Amniotic stem cell (primary cell): Measurements from ENCODE around the gene SLC23A2.
"Not testable (repeated sequence)": the region's sequence is repeated elsewhere in the genome, so short reads cannot be mapped to it uniquely, and the experiment has no call there.

Experiments used
- DNase-seq: peaks from one replicate; lab custom pipeline; 2025; lab: John Stamatoyannopoulos, UW

The SLC23A2 gene

DNA sequence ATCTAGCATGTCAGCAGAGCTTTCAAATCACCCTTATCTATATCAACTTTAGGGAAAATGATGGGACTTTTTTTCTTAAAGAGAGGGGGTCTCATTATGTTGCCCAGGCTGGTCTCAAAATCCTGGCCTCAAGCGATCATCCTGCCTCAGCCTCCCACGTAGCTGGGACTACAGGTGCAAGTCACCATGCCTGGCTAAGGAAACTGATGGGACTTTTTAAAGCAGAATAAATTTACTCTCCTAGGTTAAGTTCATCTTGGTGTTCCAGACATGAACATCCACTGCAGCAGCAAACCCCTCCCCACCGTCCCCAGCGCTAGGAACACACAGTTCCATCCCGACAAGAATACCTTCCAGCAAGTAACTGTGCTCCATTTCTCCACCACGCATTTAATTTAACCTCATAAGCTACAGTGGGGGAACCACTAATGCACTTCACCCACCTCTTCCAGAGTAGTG is 64.9 kb downstream of the SLC23A2 start:
- DNase-seq = no peak

- no peak for DNase-seq
These were observed 69.2 kb downstream of the SLC23A2 start for GRCh38 chr20:4932061-4932460.

DNA sequence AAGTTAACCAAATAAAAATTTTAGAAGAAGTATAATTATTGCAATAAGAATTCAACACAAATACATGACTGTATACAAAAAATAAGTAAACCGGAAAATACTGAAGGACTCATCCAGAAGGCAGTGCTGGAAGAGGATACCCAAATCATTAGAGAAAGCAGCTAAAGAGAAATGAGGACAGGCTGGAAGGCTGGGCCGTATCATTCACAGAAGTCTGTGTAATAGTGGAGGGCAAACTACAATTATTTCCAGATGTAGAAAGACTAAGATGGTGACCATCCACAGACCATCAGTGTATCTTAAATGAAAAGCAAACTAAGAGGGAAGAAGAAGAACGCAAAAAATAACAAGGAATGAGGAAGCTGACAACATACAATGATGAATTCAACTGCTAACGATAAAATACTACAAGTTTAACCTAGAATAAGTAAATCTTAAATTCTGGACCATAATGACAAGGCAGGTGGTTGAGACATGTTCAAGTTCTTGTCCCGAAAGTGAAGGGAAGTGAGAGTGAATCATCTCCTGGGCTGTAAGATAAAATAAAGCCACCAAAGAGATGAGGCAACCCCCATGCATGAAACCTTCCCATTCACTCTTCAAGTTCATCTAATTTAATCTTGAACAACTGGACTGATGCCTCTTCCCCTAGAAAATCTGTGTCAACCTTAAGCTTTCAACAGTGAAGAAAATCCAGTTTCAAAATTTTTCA is 71.5 kb downstream of the SLC23A2 start:
- no peak for DNase-seq

GRCh38 chr20:4926531-4927156 is 74.7 kb downstream of the SLC23A2 start:
- no peak for DNase-seq

GRCh38 chr20:4925842-4926530 is 75.3 kb downstream of the SLC23A2 start:
- DNase-seq = no peak

GRCh38 chr20:4924446-4924845 is 76.9 kb downstream of the SLC23A2 start:
- no peak for DNase-seq

DNA sequence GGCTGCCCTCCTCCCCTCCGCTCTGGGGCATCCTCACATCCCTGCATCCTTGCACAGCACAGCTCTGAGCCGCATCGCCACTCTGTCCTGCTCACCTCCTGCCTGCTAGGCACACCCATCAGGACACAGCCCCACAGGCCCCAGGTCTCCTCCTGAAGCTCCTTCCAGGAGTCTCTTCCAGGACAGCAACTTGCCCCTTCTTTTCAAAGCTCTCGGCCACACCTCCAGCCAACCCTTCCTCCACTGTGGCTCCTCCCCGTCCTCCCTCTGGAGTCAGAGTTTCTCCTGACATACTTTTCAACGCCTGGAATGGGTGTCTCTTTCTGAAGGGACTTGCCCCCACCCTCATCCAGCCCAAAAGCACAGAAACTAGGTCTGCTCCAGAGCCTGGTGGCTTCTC is 77.3 kb downstream of the SLC23A2 start:
- DNase-seq = no peak

DNA sequence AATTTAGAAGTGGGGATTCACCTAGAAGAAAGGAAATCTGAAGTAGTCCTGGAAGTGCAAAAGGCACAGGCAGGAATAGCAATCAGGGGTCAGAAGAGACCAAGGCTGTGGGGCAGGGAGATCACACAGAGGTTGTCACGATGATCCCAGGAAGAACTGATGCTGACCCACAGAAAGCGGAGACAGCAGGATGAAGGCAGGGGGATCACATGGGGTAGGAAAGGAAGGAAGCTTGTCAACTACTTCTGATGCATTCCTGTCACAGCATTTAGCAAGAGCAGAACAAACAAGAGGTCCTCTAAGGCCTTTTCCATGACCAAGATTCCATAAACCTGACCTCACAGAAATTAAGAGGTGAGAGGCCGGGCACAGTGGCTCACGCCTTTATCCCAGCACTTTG is 79.1 kb downstream of the SLC23A2 start:
- no peak for DNase-seq

GRCh38 chr20:4921271-4921670 is 80.0 kb downstream of the SLC23A2 start:
- not testable (repeated sequence) for DNase-seq

- DNase-seq = no peak
These were observed 80.7 kb downstream of the SLC23A2 start for GRCh38 chr20:4920655-4921054.

DNA sequence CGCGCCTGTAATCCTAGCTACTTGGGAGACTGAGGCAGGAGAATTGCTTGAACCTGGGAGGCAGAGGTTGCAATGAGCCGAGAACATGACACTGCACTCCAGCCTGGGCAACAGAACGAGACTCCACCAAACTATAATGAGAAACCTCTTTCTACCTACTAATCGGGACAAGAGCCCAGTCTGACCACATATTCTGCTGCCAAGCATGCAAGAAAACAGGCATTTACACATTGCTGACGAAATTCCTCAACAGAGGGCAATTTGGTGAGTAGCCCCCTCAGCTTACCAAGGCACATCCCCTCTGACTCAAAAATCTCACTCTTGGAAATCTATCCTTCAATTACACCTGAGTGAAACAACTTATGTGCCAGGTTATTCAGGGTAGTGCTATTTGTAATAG is 81.2 kb downstream of the SLC23A2 start:
- DNase-seq = no peak

GRCh38 chr20:4919047-4919704 is 82.1 kb downstream of the SLC23A2 start:
- no peak for DNase-seq

DNA sequence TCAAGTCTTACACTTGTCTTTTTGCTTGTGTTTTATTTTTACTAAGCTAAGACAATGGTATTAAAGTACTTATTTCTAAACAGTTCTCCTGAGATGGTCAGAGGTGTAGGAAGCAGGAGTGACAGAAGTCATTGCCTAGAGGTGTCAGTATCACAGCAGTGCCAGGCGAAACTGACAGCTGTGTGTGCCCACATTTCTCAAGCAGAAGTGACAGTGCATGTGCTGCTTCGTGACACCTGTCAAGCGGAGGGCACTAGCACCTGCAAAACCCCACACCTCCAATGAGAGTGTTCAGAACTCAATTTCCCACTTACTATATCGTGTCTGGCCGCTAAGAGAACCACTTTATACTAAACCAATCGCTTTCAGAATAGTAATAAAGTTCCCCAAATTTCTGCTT is 82.8 kb downstream of the SLC23A2 start:
- DNase-seq = no peak

DNA sequence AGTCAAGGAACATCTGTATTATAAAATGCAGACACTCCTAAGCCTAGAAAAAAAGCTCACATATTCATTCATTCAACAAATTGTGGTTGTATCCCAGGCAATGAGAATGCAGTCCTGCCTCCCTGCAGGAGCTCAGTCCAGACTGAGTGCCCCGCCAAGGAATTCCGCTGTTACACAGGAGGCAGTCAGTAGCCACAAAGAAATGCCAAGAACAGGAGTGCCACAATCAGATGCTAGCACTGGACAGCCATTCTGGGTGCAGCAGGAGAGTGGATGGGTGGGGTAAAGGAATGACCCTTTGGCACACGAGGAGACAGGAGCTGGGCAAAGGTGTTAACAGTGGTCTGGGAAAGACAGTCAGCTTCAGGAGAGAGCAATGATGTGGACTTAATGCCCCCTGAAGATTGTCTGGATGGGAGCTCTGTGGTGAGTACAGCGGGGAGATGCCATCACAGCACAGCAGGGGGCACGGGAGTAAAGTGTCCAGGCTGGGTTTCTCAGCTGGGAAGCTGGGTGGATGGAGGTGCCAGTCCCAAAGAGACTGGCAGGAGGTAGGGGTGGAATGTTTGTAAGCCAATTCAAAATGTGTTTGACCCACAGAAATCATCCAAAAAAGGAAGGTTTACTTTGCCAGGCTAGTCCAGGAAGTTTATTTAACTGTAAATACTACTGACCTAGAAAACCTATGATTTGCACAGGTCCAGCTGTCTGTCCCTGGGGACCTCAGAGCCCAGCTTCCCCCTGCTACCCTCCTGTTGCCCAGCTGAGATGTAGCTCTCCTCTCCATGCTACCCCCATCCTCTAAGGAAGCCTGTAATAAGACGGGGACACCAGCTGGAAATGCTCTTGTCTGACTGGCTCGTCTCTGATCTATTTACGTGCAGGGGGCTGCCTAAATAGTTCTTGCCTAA is 84.1 kb downstream of the SLC23A2 start:
- no peak for DNase-seq

DNA sequence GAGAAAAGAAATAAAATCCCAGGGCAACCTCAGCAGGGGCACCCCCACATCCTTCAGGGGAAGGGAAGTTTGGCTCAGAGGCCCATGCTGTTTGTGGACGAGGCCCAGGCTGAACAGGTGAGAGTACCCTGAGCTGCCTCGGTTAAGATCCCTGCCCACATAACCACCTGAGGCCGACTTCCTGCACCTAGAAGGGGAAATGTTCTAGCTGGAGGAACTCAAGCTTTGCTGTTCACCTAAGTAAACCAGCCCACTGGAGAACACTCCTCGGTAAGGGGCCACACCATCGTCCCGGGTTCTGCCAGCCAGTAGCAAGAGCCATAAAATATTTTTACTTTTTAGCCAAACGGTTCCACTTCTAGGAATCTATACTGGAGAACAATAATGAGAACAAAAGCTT is 88.2 kb downstream of the SLC23A2 start:
- no peak for DNase-seq

- DNase-seq = no peak
These were observed 88.7 kb downstream of the SLC23A2 start for GRCh38 chr20:4912380-4913142.

GRCh38 chr20:4910951-4911350 is 90.4 kb downstream of the SLC23A2 start:
- no peak for DNase-seq

- DNase-seq = no peak
These were observed 95.7 kb downstream of the SLC23A2 start for GRCh38 chr20:4905613-4906012.

- no peak for DNase-seq
These were observed 96.1 kb downstream of the SLC23A2 start for GRCh38 chr20:4905195-4905594.

- no peak for DNase-seq
These were observed 97.0 kb downstream of the SLC23A2 start for GRCh38 chr20:4904127-4904860.
